DMS 273 (cell line): Measurements from ENCODE around the gene ZDHHC15.
"Not testable (repeated sequence)": the region's sequence is repeated elsewhere in the genome, so short reads cannot be mapped to it uniquely, and the experiment has no call there.

ENCODE experiments used
- DNase-seq: peaks from one replicate; lab custom pipeline; 2025; ENCODE audit not compliant: unreplicated experiment; lab: John Stamatoyannopoulos, UW

The ZDHHC15 gene, protein sequence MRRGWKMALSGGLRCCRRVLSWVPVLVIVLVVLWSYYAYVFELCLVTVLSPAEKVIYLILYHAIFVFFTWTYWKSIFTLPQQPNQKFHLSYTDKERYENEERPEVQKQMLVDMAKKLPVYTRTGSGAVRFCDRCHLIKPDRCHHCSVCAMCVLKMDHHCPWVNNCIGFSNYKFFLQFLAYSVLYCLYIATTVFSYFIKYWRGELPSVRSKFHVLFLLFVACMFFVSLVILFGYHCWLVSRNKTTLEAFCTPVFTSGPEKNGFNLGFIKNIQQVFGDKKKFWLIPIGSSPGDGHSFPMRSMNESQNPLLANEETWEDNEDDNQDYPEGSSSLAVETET

DNA sequence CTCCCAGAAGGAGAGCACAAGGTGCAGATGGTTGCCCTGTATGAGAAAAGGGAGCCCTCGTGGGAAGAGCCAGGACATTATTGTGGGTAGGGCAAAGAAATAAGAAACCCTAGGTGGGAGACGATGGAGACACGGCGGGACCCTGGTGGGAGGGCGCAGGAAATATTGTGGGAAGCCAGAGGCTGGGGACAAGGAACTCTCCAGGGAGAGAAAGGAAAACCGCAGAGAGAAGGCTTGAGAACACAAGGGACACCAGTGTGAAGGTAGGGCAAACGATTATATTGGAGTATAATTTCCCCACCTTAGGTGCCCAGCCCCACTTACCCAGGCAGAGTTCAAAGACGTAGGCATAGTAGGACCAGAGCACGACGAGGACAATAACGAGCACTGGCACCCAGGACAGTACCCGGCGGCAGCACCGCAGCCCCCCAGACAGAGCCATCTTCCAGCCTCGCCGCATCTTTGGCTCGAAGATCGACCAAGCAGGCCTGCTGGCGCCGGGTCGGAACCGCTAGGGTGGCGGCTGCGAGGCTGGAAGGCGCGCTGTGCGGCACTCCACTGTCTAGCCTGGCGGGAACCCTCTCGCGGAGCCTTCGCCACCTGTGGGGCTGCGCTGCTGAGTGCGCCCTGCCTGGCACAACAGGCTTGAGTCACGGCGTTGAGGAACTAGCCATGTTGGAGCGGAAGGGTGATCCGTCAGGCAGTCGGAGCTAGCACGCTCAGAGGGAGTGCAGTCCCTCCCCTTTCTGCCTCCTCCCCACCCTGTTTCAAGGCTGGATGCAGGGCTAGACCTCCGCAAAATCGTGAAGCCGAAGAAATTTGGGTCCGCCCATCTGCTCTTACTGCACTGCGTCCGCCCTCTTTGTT is at the start of gene ZDHHC15:
ZDHHC15 (minus strand) TSS at position 473 of the 867 bp plus-strand sequence; CDS start at position 460, 13 bp downstream.
- DNase-seq = peak; percentile 88

DNA sequence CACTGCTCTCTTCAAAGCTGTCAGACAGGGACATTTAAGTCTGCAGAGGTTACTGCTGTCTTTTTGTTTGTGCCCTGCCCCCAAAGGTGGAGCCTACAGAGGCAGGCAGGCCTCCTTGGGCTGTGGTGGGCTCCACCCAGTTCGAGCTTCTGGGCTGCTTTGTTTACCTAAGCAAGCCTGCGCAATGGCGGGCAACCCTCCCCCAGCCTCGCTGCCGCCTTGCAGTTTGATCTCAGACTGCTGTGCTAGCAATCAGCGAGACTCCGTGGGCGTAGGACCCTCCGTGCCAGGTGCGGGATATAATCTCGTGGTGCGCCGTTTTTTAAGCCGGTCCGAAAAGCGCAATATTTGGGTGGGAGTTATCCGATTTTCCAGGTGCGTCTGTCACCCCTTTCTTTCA is 37.7 kb upstream of the ZDHHC15 start:
- DNase-seq = not testable (repeated sequence)

DNA sequence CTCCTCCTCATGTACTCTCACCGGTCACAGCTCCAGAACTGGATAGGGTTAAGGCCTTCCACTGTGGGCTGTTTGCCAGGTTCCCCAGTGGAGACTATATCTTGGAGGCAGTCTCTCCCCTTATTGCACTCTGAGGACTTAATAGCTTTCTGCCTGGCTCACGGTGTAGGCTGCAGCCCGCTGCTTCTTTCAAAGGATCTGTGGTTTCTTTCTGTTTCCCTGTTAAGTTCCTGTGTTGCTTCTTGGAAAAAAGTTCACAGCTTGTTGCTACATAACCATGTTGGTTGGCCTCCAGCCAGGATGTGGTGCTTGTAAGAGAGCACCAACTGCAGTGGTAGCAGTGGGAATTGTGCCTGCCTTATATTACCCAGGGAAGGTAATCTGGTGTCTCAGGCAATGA is 24.9 kb upstream of the ZDHHC15 start:
- DNase-seq = peak; percentile 87

DNA sequence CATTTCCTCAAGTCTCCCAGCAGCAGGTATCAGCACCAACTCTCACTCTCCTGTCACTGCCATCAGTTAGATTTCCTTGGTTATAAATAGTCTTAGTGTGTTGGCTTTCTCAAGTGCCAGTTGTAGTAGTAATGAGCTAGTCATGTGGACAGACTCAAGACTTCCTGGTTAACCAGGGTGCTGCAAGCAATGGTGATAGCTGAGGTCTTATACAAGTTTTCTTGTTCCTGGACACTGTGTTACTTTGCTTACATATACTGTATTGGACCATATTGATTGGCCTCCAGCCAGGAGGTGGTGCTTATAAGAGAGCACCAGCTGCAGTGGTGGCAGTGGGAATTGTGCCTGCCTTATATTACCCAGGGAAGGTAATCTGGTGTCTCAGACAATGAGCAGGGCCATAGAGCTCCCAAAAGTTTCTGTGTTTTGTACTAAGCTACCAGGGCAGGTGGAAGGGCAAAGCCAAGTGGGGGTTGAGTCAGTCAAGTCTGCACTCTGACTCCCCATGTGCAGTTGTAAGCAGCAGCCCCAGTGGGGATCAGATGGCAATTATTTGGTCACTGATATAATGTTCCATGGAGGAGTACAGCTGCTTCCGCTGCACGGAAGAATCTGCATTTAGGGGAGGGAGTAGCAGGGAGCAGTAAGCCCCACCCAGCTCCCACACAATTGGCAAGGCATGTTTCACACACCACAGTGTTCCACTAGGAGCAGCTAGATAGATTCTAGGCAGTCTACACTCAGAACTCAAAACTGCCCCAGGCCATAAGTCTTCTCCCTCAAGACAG is 24.1 kb upstream of the ZDHHC15 start:
- peak; percentile 63 for DNase-seq

DNA sequence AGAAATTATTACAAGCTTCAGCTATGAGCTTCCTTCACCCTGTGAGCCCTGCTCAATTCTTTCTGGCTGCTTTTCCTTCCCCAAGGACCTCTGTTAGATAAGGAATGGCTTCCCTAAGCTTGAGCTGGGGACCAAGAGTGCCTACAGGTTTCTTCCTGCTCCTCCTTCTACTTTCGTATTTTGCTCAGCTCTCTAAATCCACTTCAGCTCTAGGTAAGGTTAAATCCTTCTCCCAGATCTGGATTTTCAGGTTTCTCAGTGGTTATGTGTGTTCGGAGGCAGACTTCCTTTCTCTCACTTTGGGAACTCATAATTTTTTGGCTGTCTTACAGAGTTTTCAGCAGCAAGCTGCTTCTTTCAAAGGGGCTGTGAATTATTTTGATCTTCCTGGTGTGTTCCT is 21.9 kb upstream of the ZDHHC15 start:
- DNase-seq = no peak

DNA sequence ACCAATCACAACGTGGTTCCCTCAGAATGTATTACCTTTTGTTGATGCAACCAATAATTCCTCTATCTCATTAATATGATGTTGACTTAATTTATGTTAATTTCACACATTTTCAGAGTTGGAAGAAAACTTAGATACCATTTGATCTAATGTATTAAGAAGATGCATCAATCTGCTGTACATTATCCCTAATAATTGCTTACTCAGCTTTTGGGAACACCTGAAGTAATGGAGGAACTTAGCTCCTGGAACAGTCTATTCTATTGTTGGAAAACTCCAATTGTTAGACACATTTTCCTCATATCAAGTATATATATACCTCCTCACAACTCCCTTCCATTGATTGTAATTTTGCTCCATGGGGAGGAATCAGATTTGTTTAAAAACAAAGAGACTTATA is 38.9 kb downstream of the ZDHHC15 start:
- DNase-seq = no peak

DNA sequence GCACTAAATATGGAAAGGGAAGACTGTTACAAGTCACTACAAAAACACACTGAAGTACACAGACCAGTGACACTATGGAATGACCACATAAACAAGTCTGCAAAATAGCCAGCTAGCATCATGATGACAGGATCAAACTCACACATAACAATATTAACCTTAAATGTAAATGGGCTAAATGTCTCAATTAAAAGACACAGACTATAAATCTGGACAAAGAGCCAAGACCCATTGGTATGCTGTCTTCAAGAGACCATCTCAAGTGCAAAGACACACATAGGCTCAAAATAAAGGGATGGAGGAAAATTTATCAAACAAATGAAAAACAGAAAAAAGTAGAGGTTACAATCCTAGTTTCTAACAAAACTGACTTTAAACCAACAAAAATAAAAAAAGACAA is 61.1 kb downstream of the ZDHHC15 start:
- DNase-seq = not testable (repeated sequence)

DNA sequence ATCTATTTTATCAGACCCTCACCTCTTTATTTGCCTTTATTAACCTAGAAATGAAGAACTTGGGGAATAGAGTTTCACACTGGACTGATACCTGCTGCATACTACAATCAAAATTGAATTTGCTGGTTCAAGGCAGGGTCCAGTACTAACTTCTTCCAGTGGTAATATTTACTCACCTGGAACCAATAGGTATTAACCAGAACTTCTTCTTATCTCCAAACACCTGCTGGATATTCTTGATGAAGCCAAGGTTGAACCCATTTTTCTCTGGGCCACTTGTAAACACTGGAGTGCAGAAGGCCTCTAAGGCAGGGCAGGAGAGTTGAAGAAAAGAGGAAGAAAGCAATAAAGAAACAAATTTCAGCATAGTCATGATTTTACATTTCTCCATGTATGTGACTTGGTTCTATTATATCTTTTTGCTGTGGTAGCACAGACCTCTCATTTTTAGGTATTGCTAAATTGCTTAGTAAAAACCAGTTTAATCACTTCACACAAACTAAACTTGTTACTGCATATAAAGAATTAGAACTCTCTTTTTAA is 101.1 kb downstream of the ZDHHC15 start:
- DNase-seq = no peak

DNA sequence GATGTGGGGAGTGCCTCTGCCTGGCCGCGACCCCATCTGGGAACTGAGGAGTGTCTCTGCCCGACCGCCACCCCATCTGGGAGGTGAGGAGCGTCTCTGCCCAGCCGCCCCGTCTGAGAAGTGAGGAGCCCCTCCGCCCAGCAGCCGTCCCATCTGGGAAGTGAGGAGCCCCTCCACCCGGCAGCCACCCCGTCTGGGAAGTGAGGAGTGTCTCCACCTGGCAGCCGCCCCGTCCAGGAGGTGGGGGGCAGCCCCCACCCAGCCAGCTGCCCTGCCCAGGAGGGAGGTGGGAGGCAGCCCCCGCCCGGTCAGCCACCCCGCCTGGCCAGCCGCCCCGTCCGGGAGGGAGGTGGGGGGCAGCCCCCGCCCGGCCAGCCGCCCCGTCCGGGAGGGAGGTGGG is 115.7 kb downstream of the ZDHHC15 start:
- not testable (repeated sequence) for DNase-seq

DNA sequence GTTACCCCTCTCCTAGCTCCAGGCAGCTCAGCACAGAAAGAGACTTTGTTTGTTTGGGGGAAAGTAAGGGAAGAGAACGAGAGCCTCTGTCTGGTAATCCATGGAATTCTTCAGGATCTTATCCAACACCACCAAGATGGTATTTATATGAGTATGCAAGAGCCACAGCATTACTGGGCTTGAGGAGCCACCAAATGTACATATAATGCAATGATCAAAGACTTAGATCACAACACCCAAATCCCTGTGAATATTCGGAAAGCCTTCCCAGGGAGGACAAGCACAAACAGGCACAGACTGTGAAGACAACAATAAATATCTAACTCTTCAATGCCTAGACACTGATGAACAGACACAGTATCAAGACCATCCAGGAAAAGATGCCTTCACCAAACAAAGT is 132.4 kb downstream of the ZDHHC15 start:
- DNase-seq = no peak

DNA sequence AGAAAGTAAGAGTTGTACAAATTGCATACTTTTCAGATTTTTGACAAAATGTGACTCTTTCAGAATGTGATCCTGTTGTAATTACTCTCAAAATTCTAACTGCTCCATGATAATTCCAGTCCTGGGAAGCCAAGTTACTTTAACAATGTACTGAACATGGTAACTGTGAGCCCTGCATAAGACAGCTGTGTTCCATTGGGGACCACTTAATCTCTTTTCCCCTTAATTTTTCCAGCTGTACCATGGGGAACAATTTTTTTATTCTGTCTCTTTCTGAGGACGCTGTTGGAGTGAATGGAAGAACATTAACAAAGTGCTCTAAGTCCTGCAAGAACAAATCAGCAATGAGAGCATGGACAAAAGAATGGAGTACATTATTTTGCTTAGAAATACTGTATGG is 153.1 kb downstream of the ZDHHC15 start:
- DNase-seq = no peak

DNA sequence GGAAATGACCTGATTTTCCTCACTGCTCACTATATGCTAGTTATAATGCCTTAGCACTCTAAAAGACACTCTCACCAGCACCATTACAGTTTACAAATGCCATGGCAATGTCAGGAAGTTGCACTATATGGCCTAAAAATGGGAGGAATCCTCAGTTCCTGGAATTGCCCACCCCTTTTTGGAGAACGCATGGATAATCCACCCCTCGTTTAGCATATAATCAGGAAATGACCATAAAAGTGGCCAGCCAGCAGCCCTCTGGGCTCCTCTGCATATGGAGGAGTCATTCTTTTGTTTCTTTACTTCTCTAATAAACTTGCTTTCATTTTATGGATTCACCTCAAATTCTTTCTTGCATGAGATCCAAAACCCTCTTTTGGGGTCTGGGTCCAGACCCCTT is 156.0 kb downstream of the ZDHHC15 start:
- DNase-seq = no peak

DNA sequence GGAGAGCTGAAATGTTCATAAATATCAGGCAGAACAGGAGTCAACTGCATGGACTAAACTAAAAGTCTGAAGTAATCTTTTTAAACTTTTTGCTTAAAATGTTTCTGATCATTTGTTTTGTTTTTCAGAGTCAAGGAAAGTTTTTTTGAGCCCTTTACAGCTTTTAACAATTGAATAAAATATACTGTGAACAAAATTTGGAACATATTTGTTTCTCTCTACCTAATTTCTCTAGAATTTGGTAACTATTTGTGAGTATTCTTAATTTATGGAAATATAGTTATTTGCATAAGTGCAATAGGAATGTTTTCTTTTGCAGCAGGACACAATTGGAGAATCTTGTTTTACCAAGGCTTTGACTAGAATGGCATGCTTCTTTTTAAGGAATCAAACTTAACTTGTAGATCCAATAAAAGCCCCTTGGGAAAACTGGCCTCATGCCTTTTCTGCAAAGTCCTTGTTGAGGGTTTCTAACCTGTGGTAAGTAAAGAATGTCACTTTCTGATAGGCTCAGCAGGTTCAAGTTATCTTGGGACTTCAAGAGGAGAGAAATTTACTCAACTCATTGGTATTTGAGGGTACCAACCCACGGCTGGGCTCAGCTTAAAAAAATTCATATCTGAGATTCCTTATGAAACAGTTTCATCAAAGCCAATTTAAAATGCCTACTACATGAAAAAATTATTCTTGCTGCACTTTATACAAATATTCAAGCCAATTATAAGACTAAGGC is 157.4 kb downstream of the ZDHHC15 start:
- no peak for DNase-seq

DNA sequence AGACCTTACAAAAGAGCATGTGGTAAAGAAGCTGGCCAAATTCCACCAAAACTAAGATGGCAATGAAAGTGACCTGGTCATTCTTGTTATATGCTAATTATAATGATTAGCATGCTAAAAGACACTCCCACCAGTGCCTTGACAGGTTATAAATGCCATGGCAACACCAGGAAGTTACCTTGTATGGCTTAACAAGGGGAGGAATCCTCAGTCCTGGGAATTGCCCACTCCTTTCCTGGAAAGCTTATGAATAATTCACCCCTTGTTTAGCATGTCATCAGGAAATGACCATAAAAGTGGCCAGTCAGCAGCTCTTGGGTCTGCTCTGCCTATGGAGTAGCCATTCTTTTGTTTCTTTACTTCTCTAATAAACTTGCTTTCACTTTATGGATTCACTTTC is 161.0 kb downstream of the ZDHHC15 start:
- DNase-seq = no peak

DNA sequence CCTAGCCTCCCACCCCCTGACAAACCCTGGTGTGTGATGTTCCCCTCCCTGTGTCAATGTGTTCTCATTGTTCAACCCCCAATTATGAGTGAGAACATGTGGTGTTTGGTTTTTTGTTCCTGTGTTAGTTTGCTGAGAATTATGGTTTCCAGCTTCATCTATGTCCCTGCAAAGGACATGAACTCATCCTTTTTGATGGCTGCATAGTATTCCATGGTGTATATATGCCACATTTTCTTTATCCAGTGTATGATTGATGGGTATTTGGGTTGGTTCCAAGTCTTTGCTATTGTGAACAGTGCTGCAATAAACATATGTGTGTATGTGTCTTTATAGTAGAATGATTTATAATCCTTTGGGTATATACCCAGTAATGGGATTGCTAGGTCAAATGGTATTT is 174.2 kb downstream of the ZDHHC15 start:
- not testable (repeated sequence) for DNase-seq

DNA sequence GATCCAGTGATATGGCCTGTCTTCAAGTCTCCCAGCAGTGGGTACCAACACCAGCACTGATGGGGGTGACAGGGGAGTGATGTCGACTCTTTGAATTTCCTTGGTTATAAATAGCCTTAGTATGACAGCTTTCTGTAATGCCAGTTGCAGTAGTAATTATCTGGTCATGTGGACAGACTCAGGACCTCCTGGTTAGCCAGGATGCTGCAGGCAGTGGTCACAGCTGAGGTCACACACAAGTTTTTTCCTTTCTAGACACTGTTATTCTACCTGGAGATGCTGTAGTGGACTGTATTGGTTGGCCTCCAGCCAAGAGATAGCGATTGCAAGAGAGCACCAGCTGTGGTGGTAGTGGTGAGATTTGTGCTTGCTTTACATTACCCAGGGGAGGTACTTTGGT is 185.3 kb downstream of the ZDHHC15 start:
- DNase-seq = peak; percentile 46

DNA sequence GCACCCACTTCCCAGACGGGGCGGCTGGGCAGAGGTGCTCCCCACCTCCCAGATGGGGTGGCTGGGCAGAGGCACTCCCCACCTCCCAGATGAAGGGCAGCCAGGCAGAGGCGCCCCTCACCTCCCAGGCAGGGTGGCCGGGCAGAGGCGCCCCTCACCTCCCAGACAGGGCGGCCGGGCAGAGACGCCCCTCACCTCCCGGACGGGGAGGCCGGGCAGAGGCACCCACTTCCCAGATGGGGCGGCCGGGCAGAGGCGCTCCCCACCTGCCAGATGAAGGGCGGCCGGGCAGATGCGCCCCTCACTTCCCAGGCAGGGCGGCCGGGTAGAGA is 187.7 kb downstream of the ZDHHC15 start:
- no peak for DNase-seq

DNA sequence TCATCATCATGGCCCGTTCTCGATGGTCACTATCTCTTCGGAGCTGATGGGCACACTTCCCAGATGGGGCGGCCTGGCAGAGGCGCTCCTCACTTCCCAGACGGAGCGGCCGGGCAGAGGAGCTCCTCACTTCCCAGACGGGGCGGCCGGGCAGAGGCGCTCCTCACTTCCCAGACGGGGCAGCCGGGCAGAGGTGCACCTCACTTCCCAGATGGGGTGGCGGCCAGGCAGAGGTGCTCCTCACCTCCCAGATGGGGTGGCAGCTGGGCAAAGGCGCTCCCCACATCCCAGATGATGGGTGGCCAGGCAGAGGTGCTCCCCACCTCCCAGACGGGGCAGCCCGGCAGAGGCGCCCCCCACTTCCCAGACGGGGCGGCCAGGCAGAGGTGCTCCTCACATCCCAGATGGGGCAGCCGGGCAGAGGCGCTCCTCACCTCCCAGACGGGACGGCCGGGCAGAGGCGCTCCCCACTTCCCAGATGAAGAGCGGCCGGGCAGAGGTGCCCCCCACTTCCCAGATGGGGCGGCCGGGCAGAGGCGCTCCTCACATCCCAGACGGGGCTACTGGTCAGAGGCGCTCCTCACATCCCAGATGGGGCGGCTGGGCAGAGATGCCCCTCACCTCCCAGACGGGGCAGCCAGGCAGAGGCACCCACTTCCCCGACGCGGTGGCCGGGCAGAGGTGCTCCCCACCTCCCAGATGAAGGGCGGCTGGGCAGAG is 188.3 kb downstream of the ZDHHC15 start:
- not testable (repeated sequence) for DNase-seq

DNA sequence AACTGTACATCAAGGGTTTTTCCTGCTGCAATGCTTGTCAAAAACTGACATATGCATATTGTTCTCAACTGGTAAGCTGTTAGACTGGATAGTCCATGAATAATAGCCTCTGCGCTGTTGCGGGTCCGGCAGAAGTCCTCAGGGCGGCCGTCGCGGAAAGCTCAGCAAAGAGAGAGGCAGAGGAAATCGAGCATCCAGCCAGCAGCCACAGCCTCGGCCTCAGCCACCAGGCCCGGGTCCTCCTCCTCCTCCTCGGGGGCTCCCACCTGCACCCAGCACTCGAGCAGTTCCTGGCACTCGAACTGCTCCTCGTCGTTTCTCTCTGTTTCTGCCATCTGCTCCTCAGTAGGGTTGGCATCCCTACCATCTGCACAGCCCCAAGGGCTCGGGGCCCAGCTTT is 195.2 kb downstream of the ZDHHC15 start:
- DNase-seq = peak; percentile 81
